Loucy (cell line): ENCODE measurements around the gene SGIP1.

ENCODE experiments used
- H2AFZ ChIP-seq: fragments of 200-600 bp; sonication (generic); 2 replicates; pipeline ENCODE4 v1.6.0; 2016; ENCODE audit warnings: antibody characterized with exemption, mild to moderate bottlenecking, low read length, moderate library complexity
- H3F3A ChIP-seq: fragments of 200-600 bp; 2 replicates; pipeline ENCODE4 v1.6.0; 2016; ENCODE audit warnings: antibody characterized with exemption, low read depth, mild to moderate bottlenecking
- H3K27me3 ChIP-seq: fragments of 200-600 bp; sonication (generic); 2 replicates; pipeline ENCODE4 v1.6.1; 2014; ENCODE audit warnings: low read length, mild to moderate bottlenecking; ENCODE audit not compliant: insufficient read depth, poor library complexity, severe bottlenecking
- H3K36me3 ChIP-seq: fragments of 200-600 bp; sonication (generic); 2 replicates; pipeline ENCODE4 v1.6.1; 2016; ENCODE audit warnings: low read length; ENCODE audit not compliant: insufficient read depth
- H3K4me1 ChIP-seq: fragments of 200-600 bp; sonication (generic); 2 replicates; pipeline ENCODE4 v1.5.1; 2014; ENCODE audit warnings: low read length, mild to moderate bottlenecking; ENCODE audit not compliant: insufficient read depth, poor library complexity, severe bottlenecking
- H3K4me2 ChIP-seq: fragments of 200-600 bp; sonication (generic); 2 replicates; pipeline ENCODE4 v1.6.0; 2014; ENCODE audit warnings: antibody characterized with exemption, low read length, low read depth, mild to moderate bottlenecking; ENCODE audit not compliant: poor library complexity, severe bottlenecking
- H3K4me3 ChIP-seq: fragments of 200-600 bp; sonication (generic); 2 replicates; pipeline ENCODE4 v1.5.1; 2014; ENCODE audit warnings: low read length, mild to moderate bottlenecking, mixed read lengths; ENCODE audit not compliant: poor library complexity, severe bottlenecking
- H3K79me2 ChIP-seq: fragments of 200-600 bp; sonication (generic); 2 replicates; pipeline ENCODE4 v1.6.1; 2014; ENCODE audit warnings: low read length; ENCODE audit not compliant: insufficient read depth
- H3K9ac ChIP-seq: fragments of 200-600 bp; sonication (generic); 2 replicates; pipeline ENCODE4 v1.6.0; 2014; ENCODE audit warnings: mild to moderate bottlenecking, low read depth, low read length, moderate library complexity; ENCODE audit not compliant: poor library complexity, severe bottlenecking
- H3K9me2 ChIP-seq: fragments of 200-600 bp; sonication (generic); replicated peaks from 2 replicates; pipeline ENCODE4 v1.6.1; 2016; ENCODE audit warnings: low read depth, low read length, mixed read lengths
- H3K9me3 ChIP-seq: fragments of 200-600 bp; sonication (generic); 2 replicates; pipeline ENCODE4 v1.6.1; 2014; ENCODE audit warnings: mild to moderate bottlenecking, antibody characterized with exemption, low read length, low read depth; ENCODE audit not compliant: insufficient read depth
- H4K20me1 ChIP-seq: fragments of 200-600 bp; sonication (generic); 2 replicates; pipeline ENCODE4 v1.6.0; 2014; ENCODE audit warnings: antibody characterized with exemption, low read length, mild to moderate bottlenecking; ENCODE audit not compliant: insufficient read depth, poor library complexity, severe bottlenecking
- EZH2phosphoT487 ChIP-seq: fragments of 200-600 bp; IDR thresholded peaks from 2 replicates; pipeline ENCODE4 v1.6.1; 2018; ENCODE audit warnings: antibody characterized with exemption, mild to moderate bottlenecking, moderate library complexity, borderline replicate concordance
- TF ChIP-seq, protein P1 (sequence below): fragments of 200-600 bp; sonication (generic); conservative IDR thresholded peaks from 2 replicates; pipeline ENCODE4 v1.5.1; 2014; ENCODE audit warnings: mild to moderate bottlenecking, antibody characterized with exemption, low read length

Gene SGIP1

GRCh38 chr1:66493731-66494130 lies 40.2 kb upstream of the SGIP1 start:
- H3K4me3 ChIP-seq, result no peak overlapping the region
- no peaks in the 10 kb centered on the region for H4K20me1 ChIP-seq
- H3K9me3 ChIP-seq, result no peaks in the 10 kb centered on the region
- H3K27me3 ChIP-seq, result no peaks in the 10 kb centered on the region
- H3K79me2 ChIP-seq, result no peaks in the 10 kb centered on the region
- peaks cover 30% of the 10 kb centered on the region for H3K4me1 ChIP-seq
- H3F3A ChIP-seq, result peaks cover 5% of the 10 kb centered on the region; the same call in 1 of the 2 replicates
- H3K36me3 ChIP-seq, result no peaks in the 10 kb centered on the region
- H3K9ac ChIP-seq, result no peak overlapping the region
- no peaks in the 10 kb centered on the region for H3K9me2 ChIP-seq
- no peak overlapping the region for H3K4me2 ChIP-seq
- H2AFZ ChIP-seq, result no peak overlapping the region
- no peak for TF ChIP-seq EZH2phosphoT487
- TF ChIP-seq, protein P1, sequence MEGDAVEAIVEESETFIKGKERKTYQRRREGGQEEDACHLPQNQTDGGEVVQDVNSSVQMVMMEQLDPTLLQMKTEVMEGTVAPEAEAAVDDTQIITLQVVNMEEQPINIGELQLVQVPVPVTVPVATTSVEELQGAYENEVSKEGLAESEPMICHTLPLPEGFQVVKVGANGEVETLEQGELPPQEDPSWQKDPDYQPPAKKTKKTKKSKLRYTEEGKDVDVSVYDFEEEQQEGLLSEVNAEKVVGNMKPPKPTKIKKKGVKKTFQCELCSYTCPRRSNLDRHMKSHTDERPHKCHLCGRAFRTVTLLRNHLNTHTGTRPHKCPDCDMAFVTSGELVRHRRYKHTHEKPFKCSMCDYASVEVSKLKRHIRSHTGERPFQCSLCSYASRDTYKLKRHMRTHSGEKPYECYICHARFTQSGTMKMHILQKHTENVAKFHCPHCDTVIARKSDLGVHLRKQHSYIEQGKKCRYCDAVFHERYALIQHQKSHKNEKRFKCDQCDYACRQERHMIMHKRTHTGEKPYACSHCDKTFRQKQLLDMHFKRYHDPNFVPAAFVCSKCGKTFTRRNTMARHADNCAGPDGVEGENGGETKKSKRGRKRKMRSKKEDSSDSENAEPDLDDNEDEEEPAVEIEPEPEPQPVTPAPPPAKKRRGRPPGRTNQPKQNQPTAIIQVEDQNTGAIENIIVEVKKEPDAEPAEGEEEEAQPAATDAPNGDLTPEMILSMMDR, result no peak

DNA sequence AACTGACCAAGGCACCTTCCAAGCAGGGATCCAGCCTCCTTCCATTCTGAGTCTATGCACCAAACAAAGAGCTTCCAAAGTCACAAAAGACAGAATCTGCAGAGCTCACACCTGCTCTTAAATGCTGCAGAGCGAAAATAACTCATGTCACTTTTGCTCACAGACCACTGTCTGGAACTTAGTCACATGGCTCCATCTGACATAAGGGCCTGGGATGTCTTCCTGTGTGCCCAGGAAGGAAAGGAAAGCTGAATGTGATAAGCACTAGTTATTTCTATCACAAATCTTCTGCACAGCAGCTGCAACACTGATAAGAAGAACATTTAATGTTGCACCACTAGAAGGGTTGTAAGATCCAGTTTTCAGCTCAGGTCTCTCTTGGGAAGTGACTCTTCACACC lies 39.5 kb upstream of the SGIP1 start:
- peak overlapping the region; percentile 34 for H3K4me2 ChIP-seq
- no peak overlapping the region for H3K9ac ChIP-seq
- H3K4me1 ChIP-seq, result peaks cover 26% of the 10 kb centered on the region
- no peaks in the 10 kb centered on the region for H3K27me3 ChIP-seq
- no peaks in the 10 kb centered on the region for H3K9me2 ChIP-seq
- H2AFZ ChIP-seq, result peak overlapping the region; percentile 38; the same call in 1 of the 2 replicates
- no peak for TF ChIP-seq EZH2phosphoT487
- TF ChIP-seq, protein P1, result no peak
- no peaks in the 10 kb centered on the region for H3K9me3 ChIP-seq
- no peaks in the 10 kb centered on the region for H3K79me2 ChIP-seq
- peaks cover 5% of the 10 kb centered on the region; the same call in 1 of the 2 replicates for H3F3A ChIP-seq
- no peak overlapping the region for H3K4me3 ChIP-seq
- no peaks in the 10 kb centered on the region for H3K36me3 ChIP-seq
- H4K20me1 ChIP-seq, result no peaks in the 10 kb centered on the region

DNA sequence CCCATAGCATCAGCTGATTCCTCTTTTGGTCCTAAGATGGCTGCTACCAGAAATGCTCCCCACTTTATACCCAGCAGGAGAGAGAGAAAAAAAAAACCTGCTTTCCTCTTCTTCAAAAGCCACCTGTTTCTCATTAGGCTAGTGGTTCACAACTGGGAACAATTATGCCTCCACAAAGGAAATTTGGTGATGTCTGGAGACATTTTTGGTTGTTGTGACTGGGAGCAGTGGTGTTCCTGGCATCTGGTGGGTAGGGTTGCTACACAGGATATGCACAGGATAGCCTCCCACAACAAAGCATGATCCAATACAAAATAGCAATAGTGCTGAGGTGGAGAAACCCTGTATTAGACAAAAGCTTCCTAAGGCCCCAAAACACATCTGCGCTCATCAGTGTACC lies 38.5 kb upstream of the SGIP1 start:
- Histone ChIP-seq H3K36me3 (no peaks in the 10 kb centered on the region), H3K27me3 (no peaks in the 10 kb centered on the region), H3K4me3 (no peak overlapping the region), H2AFZ (peak overlapping the region; percentile 65), H3K9ac (no peak overlapping the region), H3K9me3 (no peaks in the 10 kb centered on the region), H3K4me2 (peak overlapping the region; percentile 34), H3K4me1 (peaks cover 26% of the 10 kb centered on the region), H3F3A (peaks cover 5% of the 10 kb centered on the region; the same call in 1 of the 2 replicates), H3K79me2 (no peaks in the 10 kb centered on the region), H3K9me2 (no peaks in the 10 kb centered on the region), H4K20me1 (no peaks in the 10 kb centered on the region)
- TF ChIP-seq, protein P1, result no peak
- TF ChIP-seq EZH2phosphoT487, result no peak
